Measurements from ENCODE around the gene LRRC56.
"Not testable (repeated sequence)": the region's sequence is repeated elsewhere in the genome, so short reads cannot be mapped to it uniquely, and the experiment has no call there.

The LRRC56 gene

GRCh38 chr11:501683-502287 lies 35.5 kb upstream of the LRRC56 start:
- no peak for DNase-seq (ENCODE audit: low read depth in 2 of 2, low spot score in 1 of 2)

- no peak for DNase-seq (ENCODE audit: low read depth in 2 of 2, low spot score in 1 of 2)
Observed at GRCh38 chr11:502288-503178, 34.8 kb upstream of the LRRC56 start.

- DNase-seq (ENCODE audit: low read depth in 2 of 2, low spot score in 1 of 2): no peak
Observed at GRCh38 chr11:503179-503981, 33.9 kb upstream of the LRRC56 start.

DNA sequence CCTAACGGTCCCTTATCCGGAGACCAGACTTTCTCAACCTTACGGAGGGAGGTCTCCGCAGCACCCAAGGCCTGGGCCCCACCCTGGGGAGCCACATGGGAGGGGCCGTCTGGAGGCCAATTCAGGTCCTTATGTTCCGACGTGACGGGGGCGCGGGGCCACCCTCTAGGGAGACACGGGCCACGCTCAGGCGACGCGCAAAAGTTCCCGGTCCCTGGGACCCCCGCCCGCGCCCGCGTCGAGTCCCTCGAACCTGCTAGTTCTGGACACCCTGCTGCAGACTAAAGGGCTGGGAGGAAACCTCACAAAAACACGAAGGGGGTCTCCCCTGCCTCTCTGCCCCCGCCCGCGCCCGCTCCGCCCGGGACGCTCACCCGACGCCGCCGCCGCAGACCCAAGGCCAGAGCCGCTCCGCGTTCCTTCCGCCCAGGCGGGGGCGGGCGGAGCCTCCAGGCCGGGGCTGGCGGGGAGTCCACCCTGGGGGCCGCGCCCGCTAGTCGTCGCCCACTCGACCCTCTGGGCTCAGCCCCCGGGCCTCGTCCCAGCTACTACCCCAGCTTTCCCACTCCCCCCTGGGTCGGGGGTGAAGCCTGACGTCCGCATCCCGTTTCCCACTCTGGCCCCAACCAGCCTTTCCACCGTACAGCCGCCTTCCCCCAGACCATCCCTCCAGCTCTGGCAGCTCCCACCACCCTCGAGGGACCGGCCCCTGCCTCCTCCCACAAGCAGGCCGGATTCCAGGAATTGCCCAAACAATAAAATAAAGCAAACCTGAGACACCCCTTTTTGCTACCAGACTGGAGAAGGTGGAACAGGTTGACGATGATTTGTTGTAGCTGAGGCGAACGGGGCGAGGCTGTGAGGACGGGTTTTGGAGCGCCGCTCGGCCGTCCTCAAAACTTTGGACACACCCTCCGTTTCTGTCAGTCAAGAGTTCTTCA lies 33.0 kb upstream of the LRRC56 start:
- no peak for DNase-seq (ENCODE audit: low read depth in 2 of 2, low spot score in 1 of 2)

DNA sequence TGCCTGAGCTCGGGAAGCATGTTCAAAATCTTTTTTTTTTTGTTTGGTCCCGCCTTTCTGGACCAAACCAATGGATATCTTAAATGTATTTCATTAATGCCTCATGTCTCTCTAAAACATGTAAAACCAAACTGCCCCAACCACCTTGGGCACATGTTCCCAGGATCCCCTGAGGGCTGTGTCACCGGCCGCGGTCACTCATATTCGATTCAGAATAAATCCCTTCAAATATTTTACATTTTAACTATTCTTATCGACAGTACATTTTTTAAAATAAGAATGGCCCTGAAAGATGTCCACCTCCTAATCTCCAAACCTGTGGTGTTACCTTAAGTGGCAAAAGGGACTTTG lies 32.4 kb upstream of the LRRC56 start:
- no peak for DNase-seq (ENCODE audit: low read depth in 2 of 2, low spot score in 1 of 2)

- peak; percentile 92 to 94 for DNase-seq (ENCODE audit: low read depth in 2 of 2, low spot score in 1 of 2)
Observed at GRCh38 chr11:506238-506994, 30.9 kb upstream of the LRRC56 start.

- DNase-seq (ENCODE audit: low read depth in 2 of 2, low spot score in 1 of 2): peak; percentile 99
Observed at GRCh38 chr11:506995-507726, 30.2 kb upstream of the LRRC56 start, which contains the start of gene RNH1. RNH1 (minus strand) TSS chr11:507242; CDS start chr11:502162, 5,080 bp downstream.

- no peak for DNase-seq (ENCODE audit: low read depth in 2 of 2, low spot score in 1 of 2)
Observed at GRCh38 chr11:507727-508515, 29.4 kb upstream of the LRRC56 start.

DNA sequence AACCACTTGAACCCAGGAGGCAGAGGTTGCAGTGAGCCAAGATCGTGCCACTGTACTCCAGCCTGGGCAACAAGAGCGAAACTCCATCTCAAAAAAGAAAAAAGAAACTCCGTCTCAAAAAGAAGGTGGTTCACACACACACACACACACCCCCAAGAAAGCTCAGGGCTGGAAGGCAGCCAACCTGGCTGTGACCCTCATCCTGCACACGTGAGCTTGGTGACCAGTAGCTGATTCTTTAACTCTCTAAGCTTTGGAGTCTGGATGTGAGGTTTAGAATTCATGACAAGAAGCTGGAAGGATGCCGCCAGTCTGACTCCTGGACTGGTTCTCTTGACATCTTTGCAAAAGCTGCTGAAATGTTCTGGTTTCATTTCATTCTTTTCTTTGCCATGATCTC lies 28.4 kb upstream of the LRRC56 start:
- no peak for DNase-seq (ENCODE audit: low read depth in 2 of 2, low spot score in 1 of 2)

DNA sequence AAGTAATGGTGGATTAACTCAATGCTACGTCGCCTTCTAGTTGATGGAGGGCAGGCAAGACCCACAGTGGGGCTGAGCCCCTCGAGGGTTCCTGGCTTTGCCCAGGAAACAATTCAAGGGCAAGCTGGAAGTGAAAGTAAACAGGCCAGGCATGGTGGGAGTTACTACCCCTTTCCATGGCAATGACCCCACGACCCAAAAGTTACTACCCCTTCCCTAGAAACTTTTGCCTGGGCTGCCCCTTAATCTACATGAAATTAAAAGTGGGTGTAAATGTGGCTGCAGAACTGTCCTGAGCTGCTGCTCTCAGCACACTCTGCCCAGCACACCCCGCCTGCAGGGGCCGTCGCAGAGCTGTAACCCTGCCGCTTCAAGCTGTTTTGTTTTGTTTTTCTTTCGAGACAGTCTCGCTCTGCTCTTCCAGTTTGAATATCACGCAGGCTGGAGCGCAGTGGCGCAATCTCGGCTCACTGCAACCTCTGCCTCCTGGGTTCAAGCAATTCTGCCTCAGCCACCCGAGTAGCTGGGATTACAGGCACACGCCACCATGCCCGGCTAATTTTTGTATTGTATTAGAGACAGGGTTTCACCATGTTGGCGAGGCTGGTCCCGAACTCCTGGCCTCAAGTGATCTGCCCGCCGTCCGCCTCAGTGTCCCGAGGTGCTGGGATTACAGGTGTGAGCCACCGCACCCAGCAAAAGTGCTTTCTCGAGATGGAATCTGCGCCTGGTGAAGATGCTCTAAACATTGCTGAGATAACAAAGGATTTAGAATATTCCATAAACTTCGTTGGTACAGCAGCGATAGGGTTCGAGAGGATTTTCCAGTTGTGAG lies 24.3 kb upstream of the LRRC56 start:
- no peak for DNase-seq (ENCODE audit: low read depth in 2 of 2, low spot score in 1 of 2)

GRCh38 chr11:514606-515005 lies 22.7 kb upstream of the LRRC56 start:
- no peak for DNase-seq (ENCODE audit: low read depth in 2 of 2, low spot score in 1 of 2)

DNA sequence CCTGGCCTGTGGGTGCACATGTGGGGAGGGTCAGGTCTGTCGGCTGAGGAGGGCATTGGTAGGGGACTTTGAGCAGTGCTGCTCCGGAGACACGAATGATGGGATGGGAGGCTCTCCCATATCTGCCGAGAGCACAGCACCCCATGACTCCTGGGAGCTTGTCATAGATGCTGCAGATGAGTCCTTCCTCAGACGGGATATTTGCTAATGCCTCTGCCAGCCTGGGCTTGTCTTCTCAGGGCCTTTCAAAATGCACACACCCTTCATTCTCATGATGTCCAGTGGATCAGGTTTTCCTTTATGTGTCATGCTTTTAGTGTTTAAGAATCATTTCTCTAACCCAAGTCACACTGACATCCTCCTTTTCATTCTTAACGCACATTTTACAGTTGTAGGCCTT lies 22.2 kb upstream of the LRRC56 start:
- no peak for DNase-seq (ENCODE audit: low read depth in 2 of 2, low spot score in 1 of 2)

DNA sequence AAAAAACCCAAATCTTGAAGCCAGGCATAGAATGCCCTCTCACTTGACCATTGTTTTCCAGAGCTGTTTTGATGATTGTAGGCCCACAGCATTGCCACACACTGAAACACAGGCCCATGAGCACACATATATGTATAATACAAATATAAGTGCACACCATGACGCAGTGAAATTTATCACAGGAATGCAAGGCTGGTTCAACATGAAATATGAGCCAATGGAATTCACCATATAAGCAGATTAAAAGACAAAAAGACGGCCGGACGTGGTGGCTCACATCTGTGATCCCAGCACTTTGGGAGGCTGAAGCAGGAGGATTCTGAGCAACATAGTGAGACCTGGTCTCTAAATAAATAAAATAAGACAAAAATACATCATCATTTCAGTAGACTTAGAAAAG lies 20.9 kb upstream of the LRRC56 start:
- DNase-seq (ENCODE audit: low read depth in 2 of 2, low spot score in 1 of 2): no peak

DNA sequence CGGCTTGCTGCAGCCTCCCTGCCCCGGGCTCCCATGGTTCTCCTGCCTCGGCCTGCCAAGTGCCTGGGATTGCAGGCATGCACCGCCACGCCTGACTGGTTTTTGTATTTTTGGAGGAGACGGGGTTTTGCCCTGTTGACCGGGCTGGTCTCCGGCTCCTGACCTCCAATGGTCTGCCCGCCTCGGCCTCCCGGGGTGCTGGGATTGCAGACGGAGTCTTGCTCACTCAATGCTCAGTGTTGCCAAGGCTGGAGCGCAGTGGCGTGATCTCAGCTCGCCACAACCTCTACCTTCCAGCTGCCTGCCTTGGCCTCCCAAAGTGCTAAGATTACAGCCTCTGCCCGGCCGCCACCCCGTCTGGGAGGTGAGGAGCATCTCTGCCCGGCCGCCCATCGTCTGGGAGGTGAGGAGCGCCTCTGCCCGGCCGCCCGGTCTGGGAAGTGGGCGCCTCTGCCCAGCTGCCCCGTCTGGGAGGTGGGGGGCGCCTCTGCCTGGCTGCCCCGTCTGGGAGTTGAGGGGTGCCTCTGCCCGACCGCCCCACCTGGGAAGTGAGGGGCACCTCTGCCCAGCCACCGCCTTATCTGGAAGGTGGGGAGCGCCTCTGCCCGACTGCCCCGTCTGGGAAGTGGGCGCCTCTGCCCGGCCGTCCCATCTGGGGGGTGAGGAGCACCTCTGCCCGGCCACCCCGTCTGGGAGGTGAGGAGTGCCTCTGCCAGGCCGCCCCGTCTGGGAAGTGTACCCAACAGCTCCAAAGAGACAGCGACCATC lies 20.2 kb upstream of the LRRC56 start:
- DNase-seq (ENCODE audit: low read depth in 2 of 2, low spot score in 1 of 2): not testable (repeated sequence)

DNA sequence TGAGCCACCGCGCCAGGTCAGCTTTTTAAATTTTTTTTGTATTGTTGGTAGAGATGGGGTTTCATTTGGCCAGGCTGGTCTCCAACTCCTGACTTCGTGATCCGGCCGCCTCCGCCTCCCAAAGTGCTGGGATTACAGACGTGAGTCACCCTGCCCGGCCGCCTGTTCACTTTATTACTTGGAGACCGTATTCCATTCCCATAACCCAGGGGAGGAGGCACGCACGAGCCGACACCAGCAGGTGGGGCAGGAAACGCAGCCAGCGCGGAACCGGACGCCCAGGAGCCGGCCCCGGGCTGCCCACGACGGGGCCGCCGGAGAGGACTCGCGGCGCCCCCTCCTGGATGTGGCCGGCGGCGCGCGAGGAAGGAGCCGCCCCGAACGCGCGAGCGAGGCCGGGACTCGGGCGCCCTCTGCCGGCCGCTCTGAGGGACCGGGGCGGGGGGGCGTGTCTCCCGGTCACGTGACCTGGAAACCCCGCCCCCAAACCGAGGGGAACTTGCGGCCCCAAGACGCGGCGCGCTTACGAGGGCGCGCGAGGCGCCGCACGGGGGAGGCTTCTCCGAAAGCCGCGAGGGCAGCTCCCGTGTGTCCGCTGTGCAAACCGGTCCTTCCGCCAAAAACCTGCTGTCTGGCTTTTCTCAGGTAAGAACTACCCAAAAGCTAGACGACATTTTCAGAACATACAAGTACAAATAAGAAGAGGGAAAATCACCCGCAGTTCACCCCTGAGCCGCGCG lies 18.7 kb upstream of the LRRC56 start:
- DNase-seq (ENCODE audit: low read depth in 2 of 2, low spot score in 1 of 2): peak; percentile 79 to 80

Measured in stimulated activated CD8-positive, alpha-beta memory T cell treated with anti-CD3 and anti-CD28 coated beads, Interleukin-4, amount 100 ng/mL, for 1 hour (primary cell).